Parietal lobe (tissue), 2 donors: ENCODE data around the gene TMEM150A. TPM values are rescaled to one million over a fixed set of nuclear protein-coding genes. Genes with fewer than 3 reads are reported as not detected.

Experiments used
- small RNA-seq: library from RNA; depleted of rRNA; stranded (forward); fragments of <200 nt; gene quantifications from one replicate; pipeline ENCODE3, GENCODE V24; 2014; ENCODE audit warnings: low replicate concordance
- total RNA-seq: library from RNA; depleted of rRNA; stranded (reverse); fragments of >200 nt; gene quantifications from one replicate; pipeline ENCODE4 v1.2.3, GENCODE V29; 2014

Gene TMEM150A, protein sequence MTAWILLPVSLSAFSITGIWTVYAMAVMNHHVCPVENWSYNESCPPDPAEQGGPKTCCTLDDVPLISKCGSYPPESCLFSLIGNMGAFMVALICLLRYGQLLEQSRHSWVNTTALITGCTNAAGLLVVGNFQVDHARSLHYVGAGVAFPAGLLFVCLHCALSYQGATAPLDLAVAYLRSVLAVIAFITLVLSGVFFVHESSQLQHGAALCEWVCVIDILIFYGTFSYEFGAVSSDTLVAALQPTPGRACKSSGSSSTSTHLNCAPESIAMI
- total RNA-seq, result 6.6 TPM

DNA sequence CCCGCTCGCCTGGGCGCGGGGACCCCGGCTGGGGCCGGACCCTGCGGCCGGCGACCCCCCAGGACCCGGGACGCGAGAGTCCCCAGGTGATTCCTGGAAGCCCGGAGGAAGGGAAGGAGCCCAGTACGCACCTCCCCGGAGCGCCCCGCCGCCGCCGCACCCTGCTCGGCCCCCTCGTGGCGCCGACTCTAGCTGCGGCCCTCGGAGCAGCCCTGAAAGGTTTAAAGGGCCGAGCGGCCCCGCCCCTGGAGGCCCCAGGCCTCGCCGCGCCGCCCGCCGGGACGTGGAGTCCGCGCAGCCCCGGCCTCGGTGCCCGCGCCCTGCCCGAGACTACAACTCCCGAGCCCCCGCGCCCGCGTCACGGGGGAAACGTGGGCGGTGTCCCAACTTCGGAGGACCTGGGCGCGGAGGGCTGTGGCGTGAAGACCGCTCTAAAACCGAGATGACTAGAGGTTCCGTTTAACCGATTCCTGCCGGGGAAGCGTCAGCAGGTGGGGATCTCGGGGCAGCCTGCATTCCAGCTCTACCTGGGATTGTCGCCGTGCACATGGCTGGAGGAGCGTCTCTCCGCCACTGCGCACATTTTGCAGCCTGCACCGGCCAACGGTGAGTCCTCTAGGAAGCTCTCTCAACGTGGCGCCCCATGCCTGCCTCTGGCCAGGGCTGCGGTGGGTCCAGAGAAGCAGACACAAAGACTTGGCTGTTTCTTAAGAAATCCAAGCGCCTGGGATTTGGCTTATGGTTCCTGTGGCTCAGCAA lies at the start of gene TMEM150A:
Gene TMEM150A, minus strand, starts transcription at position 223 of the 759 bp plus-strand sequence. CDS start 750 bp downstream, outside the sequence.

DNA sequence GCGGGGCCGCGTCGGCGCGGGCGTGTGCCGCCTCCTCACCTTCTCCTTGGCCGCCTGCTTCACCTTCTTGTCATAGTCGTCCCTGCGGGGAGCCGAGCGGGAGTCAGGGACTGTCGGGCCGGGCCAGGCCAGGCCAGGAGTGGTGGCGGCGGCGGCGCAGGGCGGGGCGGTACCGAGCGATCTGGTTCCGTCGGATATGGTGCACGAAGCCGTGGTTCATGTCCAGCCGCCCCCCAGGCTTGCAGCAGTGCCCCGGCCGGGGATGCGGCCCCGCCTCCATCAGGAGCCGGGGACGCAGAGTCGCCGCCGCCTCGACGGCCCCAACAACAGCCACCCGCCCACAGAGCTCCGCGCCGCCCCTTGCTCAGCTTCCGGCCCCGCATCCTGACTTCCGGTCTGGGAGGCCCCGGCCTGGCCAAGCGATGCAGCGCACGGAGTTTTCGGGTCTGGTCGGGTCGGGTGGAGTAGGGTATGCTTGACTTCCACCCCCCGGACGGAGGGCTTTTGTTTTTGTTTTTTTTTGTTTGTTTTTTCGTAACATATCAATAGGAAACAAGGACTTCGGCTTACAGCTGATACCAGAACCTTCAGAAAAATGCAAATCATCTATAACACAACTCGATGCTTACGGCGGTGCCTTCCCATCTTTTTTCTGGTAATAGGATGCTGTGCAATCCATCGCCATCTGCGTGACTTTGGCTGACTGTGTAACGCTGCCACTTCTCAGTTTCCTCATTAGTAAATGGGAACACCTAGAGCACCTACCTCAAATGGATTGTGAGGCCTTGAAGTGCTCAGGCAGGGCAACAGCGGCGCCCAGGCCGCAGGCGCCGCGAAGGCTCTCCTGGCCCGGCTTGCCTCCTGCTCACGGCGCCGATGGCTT lies 9.4 kb upstream of the TMEM150A start, which contains the start of gene C2orf68:
Gene C2orf68, minus strand, starts transcription at position 362 of the 883 bp plus-strand sequence. Its CDS starts 82 bp downstream, at position 280.

DNA sequence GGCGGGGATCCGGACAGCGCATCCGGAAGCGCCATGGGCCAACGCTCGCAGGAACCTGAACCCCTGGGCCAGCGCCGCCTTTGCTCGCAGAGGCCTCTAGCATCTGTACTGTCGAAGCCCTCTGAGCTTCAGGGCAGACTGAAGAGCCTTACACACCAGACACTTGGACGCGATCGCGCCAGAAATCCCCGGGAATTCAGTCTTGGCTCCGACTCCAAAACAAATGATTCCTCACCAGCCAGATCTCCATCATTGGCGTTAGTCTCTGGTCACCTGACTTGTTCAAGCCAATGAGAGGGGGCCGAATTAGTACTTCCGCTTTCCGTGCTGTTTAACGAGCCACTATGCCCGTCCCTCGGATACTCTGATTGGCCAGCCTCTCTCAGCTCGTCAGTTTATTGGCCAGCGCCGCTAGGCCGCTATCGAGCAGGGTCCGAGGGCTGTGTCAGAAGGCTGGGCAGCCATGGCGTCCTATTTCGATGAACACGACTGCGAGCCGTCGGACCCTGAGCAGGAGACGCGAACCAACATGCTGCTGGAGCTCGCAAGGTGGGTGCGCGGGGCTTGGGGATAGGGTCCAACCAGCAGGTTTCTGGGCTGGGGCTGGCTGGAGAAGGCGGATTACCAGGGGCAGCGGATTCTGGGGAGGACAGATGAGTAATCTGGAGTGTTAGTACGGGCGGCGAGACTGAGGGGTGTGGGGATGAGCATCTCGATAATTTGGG lies 7.0 kb downstream of the TMEM150A start, which contains the start of gene RNF181:
Gene RNF181, plus strand, starts transcription at position 445 of the 725 bp plus-strand sequence. Its CDS starts 19 bp downstream, at position 464.

DNA sequence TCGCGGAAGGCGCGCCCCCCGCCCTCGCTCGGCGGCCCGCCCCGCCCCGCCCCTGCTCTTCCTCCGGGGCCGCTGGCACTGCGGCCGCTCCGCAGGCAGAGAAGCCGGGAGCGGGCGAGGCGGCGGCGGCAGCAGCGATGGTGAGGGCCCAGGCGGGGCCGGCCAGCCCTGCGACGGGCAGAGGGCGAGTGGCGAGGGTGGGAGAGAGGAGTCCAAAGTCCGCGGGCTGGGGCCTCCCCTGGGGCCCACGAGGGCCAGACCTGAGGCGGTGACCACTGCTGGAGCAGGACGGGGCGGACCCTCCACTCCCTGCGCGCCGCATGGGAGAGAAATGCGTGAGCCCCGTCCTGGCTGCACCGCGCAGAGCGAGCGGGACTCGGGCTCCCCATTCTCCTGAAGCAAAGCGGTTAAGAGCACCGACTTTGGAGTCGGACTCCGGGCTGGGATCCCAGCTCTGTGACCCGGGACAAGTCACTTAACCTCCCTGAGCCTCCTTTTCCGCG lies 18.1 kb downstream of the TMEM150A start, which contains the start of gene VAMP5:
Gene VAMP5, plus strand, starts transcription at position 78 of the 503 bp plus-strand sequence. Its CDS starts 60 bp downstream, at position 138.

DNA sequence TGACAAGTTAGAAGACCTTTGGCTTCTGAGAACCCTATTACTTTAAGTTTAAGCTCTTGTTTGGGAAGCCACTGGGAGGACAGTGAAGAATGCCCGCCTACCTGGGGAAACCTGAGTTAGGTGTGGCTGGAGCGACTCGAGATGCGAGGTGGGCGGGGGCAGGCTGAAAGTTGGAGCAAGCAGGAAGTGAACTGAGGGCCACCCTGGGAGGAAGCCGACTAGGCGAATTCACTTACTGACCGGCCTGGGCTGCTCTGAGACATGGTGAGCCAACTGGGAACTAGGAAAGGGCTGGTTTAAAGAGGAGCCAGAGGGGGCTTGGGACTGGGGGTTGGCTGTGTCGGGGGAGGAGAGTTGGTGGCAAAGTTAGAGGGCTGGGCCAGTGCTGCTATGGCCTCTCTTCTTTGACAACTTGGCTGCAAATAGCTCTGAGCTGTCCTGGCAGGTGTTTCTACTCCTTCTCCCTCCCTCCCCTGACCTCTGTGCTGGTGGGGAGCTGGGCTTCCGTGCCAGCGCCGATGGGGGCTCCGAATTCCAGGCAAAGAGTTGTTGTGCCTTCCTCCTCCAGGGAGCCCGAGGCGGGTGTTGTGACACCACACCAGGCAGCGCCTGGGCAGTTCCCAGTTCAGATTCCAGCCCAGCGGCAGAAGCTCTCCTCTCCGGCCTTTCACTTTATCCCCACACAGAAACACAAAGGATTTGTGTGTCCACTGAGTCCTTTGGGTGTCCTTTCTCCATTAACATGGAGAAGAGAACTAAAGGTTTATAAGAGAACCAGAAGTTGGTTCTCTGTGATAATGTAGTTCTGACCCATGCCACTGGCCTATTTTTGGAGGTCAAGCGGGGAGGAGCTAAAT lies 24.9 kb downstream of the TMEM150A start, which contains the start of gene VAMP8:
Gene VAMP8, plus strand, starts transcription at position 201 of the 857 bp plus-strand sequence. Its CDS starts 61 bp downstream, at position 262.

DNA sequence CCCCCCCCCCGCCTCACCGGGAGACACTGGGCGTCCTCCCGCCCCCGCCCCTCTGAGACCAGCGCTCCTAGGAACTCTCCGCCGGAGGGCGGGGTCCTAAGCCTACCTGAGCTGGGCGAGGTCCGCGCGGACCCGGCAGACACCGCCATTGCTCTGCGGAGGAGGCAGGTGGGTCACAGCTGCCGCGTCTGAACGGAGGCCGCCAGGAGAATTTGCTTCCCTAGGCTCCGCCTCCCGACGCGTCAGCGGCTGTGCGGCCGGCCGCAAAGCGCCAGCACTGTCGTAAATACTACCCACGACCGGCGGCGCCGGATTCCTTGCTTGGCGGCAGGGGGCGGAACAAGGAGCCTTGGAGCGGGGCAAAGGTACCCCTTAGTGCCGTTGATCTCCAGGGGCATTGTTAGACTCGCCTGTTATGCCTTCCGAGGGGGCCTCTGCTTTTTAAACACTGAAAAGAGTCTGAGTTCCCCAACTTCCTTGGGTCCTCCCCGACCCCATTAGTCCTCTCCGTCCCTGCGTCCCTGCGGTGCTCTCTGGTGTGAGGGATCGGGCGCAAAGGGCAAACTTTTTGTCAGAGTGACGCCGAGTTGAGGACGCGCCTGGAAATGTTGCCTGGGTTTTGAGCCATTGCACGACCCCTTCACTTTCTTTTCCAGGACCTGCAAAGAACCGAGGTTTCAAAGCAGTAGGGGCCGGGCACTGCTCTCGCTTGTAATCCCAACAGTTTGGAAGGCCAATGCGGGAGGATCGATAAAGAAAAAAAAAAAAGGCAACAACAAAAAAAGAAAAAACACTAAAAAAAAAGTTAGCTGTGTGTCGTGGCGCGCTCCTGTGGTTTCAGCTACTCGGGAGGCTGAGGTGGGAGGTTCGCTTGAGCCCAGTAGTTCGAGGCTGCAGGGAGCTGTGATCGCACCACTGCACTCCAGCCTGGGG lies 41.0 kb downstream of the TMEM150A start, which contains the start of gene GGCX:
Gene GGCX, minus strand, starts transcription at position 214 of the 933 bp plus-strand sequence. Its CDS starts 65 bp downstream, at position 149.

Small RNA genes within 50 kb of the gene (small RNA-seq; reads per million reads assigned to genes)
- not detected for gene RN7SL126P

Other genes with a start within 250 kb of the TMEM150A start
- gene RETSAT, start 248.2 kb downstream of the TMEM150A start, total RNA-seq, result 14.4 TPM
- gene ELMOD3, start 247.9 kb downstream of the TMEM150A start, total RNA-seq, result 26.9 TPM
- 11.0 TPM for gene CAPG, start 192.3 kb downstream of the TMEM150A start, total RNA-seq
- gene SH2D6, start 184.0 kb downstream of the TMEM150A start, total RNA-seq, result 0.94 TPM
- 157 TPM for gene MAT2A, start 63.5 kb downstream of the TMEM150A start, total RNA-seq
- 55.1 TPM for gene GGCX, start 41.2 kb downstream of the TMEM150A start, total RNA-seq
- 0.94 TPM for gene VAMP8, start 25.1 kb downstream of the TMEM150A start, total RNA-seq
- gene VAMP5, start 18.3 kb downstream of the TMEM150A start, total RNA-seq, result not detected
- 46.0 TPM for gene RNF181, start 7.0 kb downstream of the TMEM150A start, total RNA-seq
- 35.4 TPM for gene C2orf68, start 9.4 kb upstream of the TMEM150A start, total RNA-seq
- 45.1 TPM for gene USP39, start 13.5 kb upstream of the TMEM150A start, total RNA-seq
- gene SFTPB, start 65.5 kb upstream of the TMEM150A start, total RNA-seq, result not detected
- 0.31 TPM for gene GNLY, start 91.7 kb upstream of the TMEM150A start, total RNA-seq
- 3.1 TPM for gene ATOH8, start 151.3 kb upstream of the TMEM150A start, total RNA-seq